Right atrium auricular region (tissue), 2 donors: ENCODE data around the gene AQP10. TPM values are rescaled to one million over a fixed set of nuclear protein-coding genes. Genes with fewer than 3 reads are reported as not detected.

Source experiments
- DNase-seq: peaks from one replicate; pipeline ENCODE4 v3.0.0-alpha.2; 2019; ENCODE audit warnings: low spot score
- H3K27ac ChIP-seq, 2 donors: fragments of 200-600 bp; sonication (generic); 1 replicate in 1 of 2; 2 replicates in 1 of 2; pipeline ENCODE4 v1.5.1; 2016 to 2019
- H3K27me3 ChIP-seq, 2 donors: fragments of 200-600 bp; sonication (generic); one replicate each; pipeline versions ENCODE4 v1.5.1 to v1.6.0; 2017 to 2019
- H3K36me3 ChIP-seq: fragments of 200-600 bp; sonication (generic); one replicate; pipeline ENCODE4 v1.5.1; 2016
- H3K4me1 ChIP-seq, 2 donors: fragments of 200-600 bp; sonication (generic); one replicate each; pipeline versions ENCODE4 v1.5.1 to v1.6.0; 2017 to 2019
- H3K4me3 ChIP-seq, 2 donors: fragments of 200-600 bp; sonication (generic); 1 replicate in 1 of 2; 2 replicates in 1 of 2; pipeline ENCODE4 v1.5.1; 2017 to 2019; ENCODE audit warnings: mild to moderate bottlenecking in 1 of 2, moderate library complexity in 1 of 2
- H3K9me3 ChIP-seq, 2 donors: fragments of 200-600 bp; sonication (generic); one replicate each; pipeline ENCODE4 v1.5.1; 2019
- CTCF ChIP-seq, 2 donors: fragments of 200-600 bp; sonication (generic); IDR thresholded peaks; one replicate each; pipeline ENCODE4 v1.5.1; 2019; ENCODE audit warnings: antibody characterized with exemption in 2 of 2
- total RNA-seq, 2 donors: library from RNA; depleted of rRNA; stranded (reverse); fragments of >200 nt; gene quantifications; one replicate each; pipeline ENCODE4 v1.1.0, GENCODE V29; 2016

Gene AQP10
- total RNA-seq, 2 donors from 2014 or later = not detected

GRCh38 chr1:154288661-154289060 is 32.2 kb upstream of the AQP10 start:
- Histone ChIP-seq H3K27me3 (no peaks in the 10 kb centered on the region), H3K36me3 (no peaks in the 10 kb centered on the region), H3K9me3 (peaks cover 0 to 4% of the 10 kb centered on the region in 2 donors), H3K4me3 (no peak overlapping the region), H3K4me1 (no peaks in the 10 kb centered on the region), H3K27ac (no peak overlapping the region)
- DNase-seq = no peak
- no peak for TF ChIP-seq CTCF (IDR thresholded peaks at IDR 0.05)

- Histone ChIP-seq H3K4me3 (no peak overlapping the region), H3K4me1 (no peaks in the 10 kb centered on the region), H3K9me3 (peaks cover 0 to 24% of the 10 kb centered on the region in 2 donors), H3K36me3 (no peaks in the 10 kb centered on the region), H3K27ac (no peak overlapping the region), H3K27me3 (no peaks in the 10 kb centered on the region)
- no peak for DNase-seq
- TF ChIP-seq CTCF (IDR thresholded peaks at IDR 0.05) = no peak
Measured at GRCh38 chr1:154290921-154291320, 30.0 kb upstream of the AQP10 start.

- Histone ChIP-seq H3K9me3 (peaks cover 0 to 36% of the 10 kb centered on the region in 2 donors), H3K27ac (no peak overlapping the region), H3K36me3 (no peaks in the 10 kb centered on the region), H3K27me3 (no peaks in the 10 kb centered on the region), H3K4me1 (no peaks in the 10 kb centered on the region), H3K4me3 (no peak overlapping the region)
- DNase-seq = no peak
- TF ChIP-seq CTCF (IDR thresholded peaks at IDR 0.05) = no peak
Measured at GRCh38 chr1:154295408-154296235, 25.3 kb upstream of the AQP10 start.

GRCh38 chr1:154301582-154301981 is 19.3 kb upstream of the AQP10 start:
- TF ChIP-seq CTCF (IDR thresholded peaks at IDR 0.05) = no peak
- Histone ChIP-seq H3K9me3 (peaks cover 0 to 6% of the 10 kb centered on the region in 2 donors), H3K4me3 (no peak overlapping the region), H3K36me3 (no peaks in the 10 kb centered on the region), H3K27me3 (no peaks in the 10 kb centered on the region), H3K4me1 (no peaks in the 10 kb centered on the region), H3K27ac (no peak overlapping the region)
- no peak for DNase-seq

GRCh38 chr1:154304664-154305337 is 16.1 kb upstream of the AQP10 start:
- no peak for TF ChIP-seq CTCF (IDR thresholded peaks at IDR 0.05)
- DNase-seq = no peak
- Histone ChIP-seq H3K4me3 (no peak overlapping the region), H3K4me1 (no peaks in the 10 kb centered on the region), H3K9me3 (no peaks in the 10 kb centered on the region), H3K27me3 (no peaks in the 10 kb centered on the region), H3K27ac (no peak overlapping the region), H3K36me3 (no peaks in the 10 kb centered on the region)
